ENCODE results near the gene SH3RF3.
"Not testable (repeated sequence)": the region's sequence is repeated elsewhere in the genome, so short reads cannot be mapped to it uniquely, and the experiment has no call there.

SH3RF3 gene

GRCh38 chr2:109160714-109161440 lies 31.9 kb downstream of the SH3RF3 start:
- H3K27ac ChIP-seq = no peak overlapping the region
- TF ChIP-seq CTCF (conservative IDR thresholded peaks at IDR 0.05) = no peak

- not testable (repeated sequence) for H3K27ac ChIP-seq
These were observed 33.4 kb downstream of the SH3RF3 start for GRCh38 chr2:109162367-109162766.

- no peak overlapping the region for H3K27ac ChIP-seq
- no peak for TF ChIP-seq CTCF (conservative IDR thresholded peaks at IDR 0.05)
These were observed 34.0 kb downstream of the SH3RF3 start for GRCh38 chr2:109162999-109163398.

GRCh38 chr2:109164311-109164710 lies 35.3 kb downstream of the SH3RF3 start:
- H3K27ac ChIP-seq = peak overlapping the region; percentile 52
- no peak for TF ChIP-seq CTCF (conservative IDR thresholded peaks at IDR 0.05)

- H3K27ac ChIP-seq = peak overlapping the region; percentile 52
- no peak for TF ChIP-seq CTCF (conservative IDR thresholded peaks at IDR 0.05)
These were observed 35.8 kb downstream of the SH3RF3 start for GRCh38 chr2:109164739-109165221.

- no peak for TF ChIP-seq CTCF (conservative IDR thresholded peaks at IDR 0.05)
- no peak overlapping the region for H3K27ac ChIP-seq
These were observed 37.8 kb downstream of the SH3RF3 start for GRCh38 chr2:109166811-109167210.

- no peak for TF ChIP-seq CTCF (conservative IDR thresholded peaks at IDR 0.05)
- no peak overlapping the region for H3K27ac ChIP-seq
These were observed 39.1 kb downstream of the SH3RF3 start for GRCh38 chr2:109168086-109168485.

GRCh38 chr2:109168716-109169115 lies 39.7 kb downstream of the SH3RF3 start:
- no peak for TF ChIP-seq CTCF (conservative IDR thresholded peaks at IDR 0.05)

More at GRCh38 chr2:109168716-109169115, 39.7 kb downstream of the SH3RF3 start:
- H3K27ac ChIP-seq = no peak overlapping the region
